DND-41 (cell line): ENCODE results near the gene RTF2.
A peak's percentile ranks its signal among the peaks of the same experiment; 100 is the strongest.

ENCODE experiments used
- ATAC-seq: fragments of 200-7000 bp; cut with Tn5 transposase; 3 replicates; pipeline ENCODE4 v1.9.1; 2021; ENCODE audit warnings: low read depth; ENCODE audit not compliant: insufficient read depth
- DNase-seq: peaks from one replicate; pipeline ENCODE4 v3.0.0-alpha.2; 2020
- H2AFZ ChIP-seq: 2 replicates; pipeline ENCODE4 v1.6.0; 2012; ENCODE audit warnings: low read depth, low read length
- H3K27ac ChIP-seq: 2 replicates; pipeline ENCODE4 v1.5.1; 2012; ENCODE audit warnings: low read length, inconsistent platforms
- H3K27me3 ChIP-seq: fragments of 200-600 bp; sonication (generic); 2 replicates; pipeline ENCODE4 v1.6.0; 2012; ENCODE audit warnings: low read length, mild to moderate bottlenecking, inconsistent platforms; ENCODE audit not compliant: insufficient read depth, poor library complexity
- H3K36me3 ChIP-seq: 2 replicates; pipeline ENCODE4 v1.5.1; 2012; ENCODE audit warnings: low read length, inconsistent platforms; ENCODE audit not compliant: insufficient read depth
- H3K4me1 ChIP-seq: 2 replicates; pipeline ENCODE4 v1.5.1; 2012; ENCODE audit warnings: mild to moderate bottlenecking, low read length; ENCODE audit not compliant: insufficient read depth
- H3K4me2 ChIP-seq: 2 replicates; pipeline ENCODE4 v1.6.0; 2012; ENCODE audit warnings: mild to moderate bottlenecking, moderate library complexity, low read length, inconsistent platforms; ENCODE audit not compliant: insufficient read depth
- H3K4me3 ChIP-seq, 2 experiments: fragments of 200-600 bp in 1 of 2; shearing (Covaris generic) in 1 of 2; 2 replicates each; pipeline ENCODE4 v1.5.1; 2012 to 2016; ENCODE audit warnings: inconsistent platforms in 2 of 2, low read length in 2 of 2, mild to moderate bottlenecking in 2 of 2, low read depth in 1 of 2, moderate library complexity in 1 of 2
- H3K79me2 ChIP-seq: 2 replicates; pipeline ENCODE4 v1.6.0; 2012; ENCODE audit warnings: low read length, inconsistent platforms; ENCODE audit not compliant: insufficient read depth
- H3K9ac ChIP-seq: 2 replicates; pipeline ENCODE4 v1.6.0; 2012; ENCODE audit warnings: low read depth, mild to moderate bottlenecking, inconsistent platforms, low read length, moderate library complexity
- H3K9me3 ChIP-seq: 2 replicates; pipeline ENCODE4 v1.5.1; 2012; ENCODE audit warnings: low read length, moderate library complexity, mild to moderate bottlenecking, inconsistent platforms; ENCODE audit not compliant: insufficient read depth, severe bottlenecking
- H4K20me1 ChIP-seq: 2 replicates; pipeline ENCODE4 v1.6.0; 2012; ENCODE audit warnings: low read length; ENCODE audit not compliant: insufficient read depth
- CTCF ChIP-seq: IDR thresholded peaks from 2 replicates; pipeline ENCODE4 v1.5.1; 2012; ENCODE audit warnings: borderline replicate concordance, low read length, moderate library complexity, mild to moderate bottlenecking; ENCODE audit not compliant: poor library complexity, severe bottlenecking; ENCODE audit errors: extremely low read depth
- EZH2 ChIP-seq: IDR thresholded peaks from 3 replicates; pipeline ENCODE4 v1.6.1; 2012; ENCODE audit warnings: borderline replicate concordance, low read depth, mild to moderate bottlenecking, moderate library complexity, low read length, inconsistent platforms; ENCODE audit not compliant: severe bottlenecking

The RTF2 gene

GRCh38 chr20:56501116-56501515, 32.7 kb downstream of the RTF2 start:
- DNase-seq (no peak), ATAC-seq (no peak)
- Histone ChIP-seq H4K20me1 (peaks cover 15% of the 10 kb centered on the region), H3K4me1 (no peaks in the 10 kb centered on the region), H3K9ac (no peak overlapping the region), H3K27me3 (no peaks in the 10 kb centered on the region), H2AFZ (no peak overlapping the region), H3K27ac (no peak overlapping the region), H3K4me3 (no peak overlapping the region), H3K36me3 (peaks cover 36% of the 10 kb centered on the region), H3K4me2 (no peak overlapping the region), H3K9me3 (no peaks in the 10 kb centered on the region), H3K79me2 (peaks cover 4% of the 10 kb centered on the region; the same call in 1 of the 2 replicates)
- no peak for TF ChIP-seq CTCF
- TF ChIP-seq EZH2: no peak

- H3K36me3 ChIP-seq: peaks cover 19% of the 10 kb centered on the region; the same call in 1 of the 2 replicates
- H3K9ac ChIP-seq: no peak overlapping the region
- ATAC-seq (no peak), DNase-seq (no peak)
- H3K9me3 ChIP-seq: no peaks in the 10 kb centered on the region
- H3K4me3 ChIP-seq: no peak overlapping the region
- H3K4me1 ChIP-seq: no peaks in the 10 kb centered on the region
- no peak overlapping the region for H3K4me2 ChIP-seq
- H4K20me1 ChIP-seq: peaks cover 20% of the 10 kb centered on the region
- H3K79me2 ChIP-seq: peaks cover 6% of the 10 kb centered on the region; the same call in 1 of the 2 replicates
- no peak overlapping the region for H3K27ac ChIP-seq
- TF ChIP-seq EZH2 (no peak), CTCF (no peak)
- H2AFZ ChIP-seq: no peak overlapping the region
- no peaks in the 10 kb centered on the region for H3K27me3 ChIP-seq
Measured at GRCh38 chr20:56503916-56504315, 35.5 kb downstream of the RTF2 start.

- Histone ChIP-seq H3K4me2 (no peak overlapping the region), H3K27ac (no peak overlapping the region), H3K9me3 (no peaks in the 10 kb centered on the region), H3K79me2 (peaks cover 6% of the 10 kb centered on the region; the same call in 1 of the 2 replicates), H3K36me3 (peaks cover 19% of the 10 kb centered on the region; the same call in 1 of the 2 replicates), H3K27me3 (no peaks in the 10 kb centered on the region), H3K9ac (no peak overlapping the region), H2AFZ (no peak overlapping the region), H4K20me1 (peaks cover 20% of the 10 kb centered on the region), H3K4me1 (no peaks in the 10 kb centered on the region), H3K4me3 (no peak overlapping the region)
- peak; percentile 70 for ATAC-seq
- peak; percentile 18 for DNase-seq
- TF ChIP-seq EZH2 (no peak), CTCF (peak; percentile 64)
Measured at GRCh38 chr20:56504373-56505005, 36.1 kb downstream of the RTF2 start.

DNA sequence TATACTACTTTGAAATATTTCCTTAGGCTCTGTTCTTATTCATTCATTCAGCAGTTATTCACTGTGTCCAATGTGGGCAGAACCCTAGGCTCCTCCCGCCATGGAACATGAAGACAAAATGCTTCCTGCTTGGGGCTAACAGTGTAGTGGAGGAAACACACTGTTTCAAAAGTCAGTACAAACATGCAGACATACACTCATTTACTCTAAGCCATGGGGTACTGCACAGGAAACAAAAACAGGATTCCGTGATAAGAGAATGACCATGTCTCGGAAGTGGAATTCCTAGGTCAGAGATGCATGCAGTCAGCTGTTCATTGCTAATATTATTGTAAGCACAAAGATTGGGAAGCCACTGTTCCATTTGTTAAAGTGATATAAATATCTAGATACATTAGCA, 37.7 kb downstream of the RTF2 start:
- Histone ChIP-seq H4K20me1 (peaks cover 20% of the 10 kb centered on the region), H2AFZ (no peak overlapping the region), H3K79me2 (peaks cover 6% of the 10 kb centered on the region; the same call in 1 of the 2 replicates), H3K27me3 (no peaks in the 10 kb centered on the region), H3K4me1 (no peaks in the 10 kb centered on the region), H3K4me2 (no peak overlapping the region), H3K9me3 (no peaks in the 10 kb centered on the region), H3K9ac (no peak overlapping the region), H3K36me3 (peaks cover 19% of the 10 kb centered on the region; the same call in 1 of the 2 replicates), H3K27ac (no peak overlapping the region), H3K4me3 (no peak overlapping the region)
- TF ChIP-seq CTCF: no peak
- TF ChIP-seq EZH2: no peak
- DNase-seq (no peak), ATAC-seq (no peak)
